Fibroblast of the aortic adventitia (primary cell): ENCODE data around the gene GLIPR2. TPM values are rescaled to one million over a fixed set of nuclear protein-coding genes. Genes with fewer than 3 reads are reported as not detected.
"Not testable (repeated sequence)": the region's sequence is repeated elsewhere in the genome, so short reads cannot be mapped to it uniquely, and the experiment has no call there.

ENCODE experiments used
- DNase-seq: peaks from one replicate; pipeline ENCODE4 v3.0.0-alpha.2; 2010; ENCODE audit warnings: low read depth
- H3K4me3 ChIP-seq: 2 replicates; pipeline ENCODE4 v1.5.1; 2011; ENCODE audit warnings: low read depth, mild to moderate bottlenecking, control low read depth, low read length, moderate library complexity
- CTCF ChIP-seq: IDR thresholded peaks from 2 replicates; pipeline ENCODE4 v1.5.1; 2011; ENCODE audit warnings: mild to moderate bottlenecking, low read length, control low read depth, inconsistent platforms; ENCODE audit not compliant: insufficient read depth
- total RNA-seq: library from RNA; depleted of rRNA; stranded (reverse); fragments of >200 nt; gene quantifications from 2 replicates; pipeline ENCODE4 v1.2.3, GENCODE V29; 2012; ENCODE audit warnings: low replicate concordance

Gene GLIPR2
- total RNA-seq, 1 donor = 36.6 TPM

- no peak for TF ChIP-seq CTCF
- H3K4me3 ChIP-seq = no peak overlapping the region
- no peak for DNase-seq
Observed at GRCh38 chr9:36128349-36128748, 8.2 kb upstream of the GLIPR2 start.

- no peak for TF ChIP-seq CTCF
- no peak for DNase-seq
- H3K4me3 ChIP-seq = no peak overlapping the region
Observed at GRCh38 chr9:36129139-36129538, 7.4 kb upstream of the GLIPR2 start.

GRCh38 chr9:36131666-36132065 is 4.9 kb upstream of the GLIPR2 start:
- not testable (repeated sequence) for H3K4me3 ChIP-seq, DNase-seq

- no peak for TF ChIP-seq CTCF
- peak; percentile 53 for DNase-seq
- no peak overlapping the region for H3K4me3 ChIP-seq
Observed at GRCh38 chr9:36132086-36132485, 4.4 kb upstream of the GLIPR2 start.

- no peak for DNase-seq
- H3K4me3 ChIP-seq = no peak overlapping the region
- TF ChIP-seq CTCF = no peak
Observed at GRCh38 chr9:36134761-36135505, 1.6 kb upstream of the GLIPR2 start.

GRCh38 chr9:36135741-36136271 is 727 bp upstream of the GLIPR2 start:
- no peak for TF ChIP-seq CTCF
- DNase-seq = no peak
- H3K4me3 ChIP-seq = peak overlapping the region; percentile 78

GRCh38 chr9:36136894-36137391 is 410 bp downstream of the GLIPR2 start:
- no peak for DNase-seq
- no peak for TF ChIP-seq CTCF
- peak overlapping the region; percentile 78 for H3K4me3 ChIP-seq
